H1 (cell line): ENCODE measurements around the gene GPC6. TPM values are rescaled to one million over a fixed set of nuclear protein-coding genes. Genes with fewer than 3 reads are reported as not detected.

ENCODE experiments used
- CBX5 ChIP-seq: fragments of 300-800, 300-1000 bp; sonication (generic); IDR thresholded peaks from 2 replicates; pipeline ENCODE4 v1.7.1; 2016; ENCODE audit warnings: antibody characterized with exemption, low read length, low read depth
- RXRA ChIP-seq: IDR thresholded peaks from 2 replicates; pipeline ENCODE4 v1.6.1; 2011; ENCODE audit warnings: low read depth, mild to moderate bottlenecking, low read length, moderate library complexity; ENCODE audit not compliant: insufficient read depth
- SIX5 ChIP-seq: IDR thresholded peaks from 2 replicates; pipeline ENCODE4 v1.6.1; 2011; ENCODE audit warnings: mild to moderate bottlenecking, low read depth, low read length
- SP2 ChIP-seq: IDR thresholded peaks from 2 replicates; pipeline ENCODE4 v1.6.1; 2012; ENCODE audit warnings: mild to moderate bottlenecking, low read length, inconsistent platforms
- polyA plus RNA-seq, 7 experiments: library from polyadenylated mRNA; depleted of rRNA in 3 of 7; stranded (reverse) in 5 of 7; unstranded in 2 of 7; fragments of >200 nt in 5 of 7; fragments of 200-250 nt in 2 of 7; gene quantifications; 1 replicate in 5 of 7; 2 replicates in 1 of 7; 4 replicates in 1 of 7; pipeline versions ENCODE4 v1.2.1 to v1.2.3, GENCODE V29; 2011 to 2013; ENCODE audit warnings: missing spikeins in 2 of 7, mixed read lengths in 2 of 7
- total RNA-seq: library from RNA; stranded (reverse); fragmentation: NEBNext Ultra II Directional; extraction: Animal tissue kit (Norgen Biotek cat#: 25700); gene quantifications from 2 replicates; pipeline ENCODE4 v1.2.1, GENCODE V29; 2021
- TF ChIP-seq, protein P1 (sequence below): fragments of 300-600 bp; sonication (generic); IDR thresholded peaks from 2 replicates; pipeline ENCODE4 v1.7.1; 2012; ENCODE audit warnings: low read length, moderate library complexity, mild to moderate bottlenecking, inconsistent platforms; ENCODE audit not compliant: insufficient replicate concordance

Gene GPC6
- total and polyA plus RNA-seq, 2 of the 8 experiments (the other 6 are each of a cell fraction or from before 2014, with no cell fraction given), result 5.4 to 12.0 TPM

DNA sequence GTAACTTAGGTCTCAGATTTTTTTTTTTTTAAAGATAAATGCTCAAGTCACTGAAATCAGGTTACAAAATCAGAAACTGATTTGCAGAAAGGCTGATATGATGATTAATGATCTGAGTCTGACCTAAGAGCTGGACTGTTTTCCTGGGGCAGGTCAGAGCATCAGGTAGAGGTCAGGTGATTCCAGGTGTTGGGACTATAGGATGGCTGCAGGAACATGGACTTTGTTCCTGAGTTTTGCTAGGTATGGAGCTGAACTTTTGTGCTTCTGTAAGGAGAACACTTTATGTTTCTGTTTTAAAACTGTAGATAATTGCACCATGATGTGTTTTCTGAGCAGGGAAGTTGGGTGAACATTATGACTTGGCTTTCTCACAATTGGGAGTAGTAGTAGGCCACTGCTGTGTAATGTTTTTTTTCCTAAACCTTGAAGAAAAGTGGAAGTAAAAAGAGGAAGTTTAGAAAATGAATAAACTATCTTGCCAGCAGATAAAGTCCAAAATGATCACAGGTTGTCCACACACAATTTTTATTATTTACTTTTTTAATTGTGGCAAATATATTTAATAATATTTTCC, 955.7 kb downstream of the GPC6 start (continued):
- TF ChIP-seq, protein P1, sequence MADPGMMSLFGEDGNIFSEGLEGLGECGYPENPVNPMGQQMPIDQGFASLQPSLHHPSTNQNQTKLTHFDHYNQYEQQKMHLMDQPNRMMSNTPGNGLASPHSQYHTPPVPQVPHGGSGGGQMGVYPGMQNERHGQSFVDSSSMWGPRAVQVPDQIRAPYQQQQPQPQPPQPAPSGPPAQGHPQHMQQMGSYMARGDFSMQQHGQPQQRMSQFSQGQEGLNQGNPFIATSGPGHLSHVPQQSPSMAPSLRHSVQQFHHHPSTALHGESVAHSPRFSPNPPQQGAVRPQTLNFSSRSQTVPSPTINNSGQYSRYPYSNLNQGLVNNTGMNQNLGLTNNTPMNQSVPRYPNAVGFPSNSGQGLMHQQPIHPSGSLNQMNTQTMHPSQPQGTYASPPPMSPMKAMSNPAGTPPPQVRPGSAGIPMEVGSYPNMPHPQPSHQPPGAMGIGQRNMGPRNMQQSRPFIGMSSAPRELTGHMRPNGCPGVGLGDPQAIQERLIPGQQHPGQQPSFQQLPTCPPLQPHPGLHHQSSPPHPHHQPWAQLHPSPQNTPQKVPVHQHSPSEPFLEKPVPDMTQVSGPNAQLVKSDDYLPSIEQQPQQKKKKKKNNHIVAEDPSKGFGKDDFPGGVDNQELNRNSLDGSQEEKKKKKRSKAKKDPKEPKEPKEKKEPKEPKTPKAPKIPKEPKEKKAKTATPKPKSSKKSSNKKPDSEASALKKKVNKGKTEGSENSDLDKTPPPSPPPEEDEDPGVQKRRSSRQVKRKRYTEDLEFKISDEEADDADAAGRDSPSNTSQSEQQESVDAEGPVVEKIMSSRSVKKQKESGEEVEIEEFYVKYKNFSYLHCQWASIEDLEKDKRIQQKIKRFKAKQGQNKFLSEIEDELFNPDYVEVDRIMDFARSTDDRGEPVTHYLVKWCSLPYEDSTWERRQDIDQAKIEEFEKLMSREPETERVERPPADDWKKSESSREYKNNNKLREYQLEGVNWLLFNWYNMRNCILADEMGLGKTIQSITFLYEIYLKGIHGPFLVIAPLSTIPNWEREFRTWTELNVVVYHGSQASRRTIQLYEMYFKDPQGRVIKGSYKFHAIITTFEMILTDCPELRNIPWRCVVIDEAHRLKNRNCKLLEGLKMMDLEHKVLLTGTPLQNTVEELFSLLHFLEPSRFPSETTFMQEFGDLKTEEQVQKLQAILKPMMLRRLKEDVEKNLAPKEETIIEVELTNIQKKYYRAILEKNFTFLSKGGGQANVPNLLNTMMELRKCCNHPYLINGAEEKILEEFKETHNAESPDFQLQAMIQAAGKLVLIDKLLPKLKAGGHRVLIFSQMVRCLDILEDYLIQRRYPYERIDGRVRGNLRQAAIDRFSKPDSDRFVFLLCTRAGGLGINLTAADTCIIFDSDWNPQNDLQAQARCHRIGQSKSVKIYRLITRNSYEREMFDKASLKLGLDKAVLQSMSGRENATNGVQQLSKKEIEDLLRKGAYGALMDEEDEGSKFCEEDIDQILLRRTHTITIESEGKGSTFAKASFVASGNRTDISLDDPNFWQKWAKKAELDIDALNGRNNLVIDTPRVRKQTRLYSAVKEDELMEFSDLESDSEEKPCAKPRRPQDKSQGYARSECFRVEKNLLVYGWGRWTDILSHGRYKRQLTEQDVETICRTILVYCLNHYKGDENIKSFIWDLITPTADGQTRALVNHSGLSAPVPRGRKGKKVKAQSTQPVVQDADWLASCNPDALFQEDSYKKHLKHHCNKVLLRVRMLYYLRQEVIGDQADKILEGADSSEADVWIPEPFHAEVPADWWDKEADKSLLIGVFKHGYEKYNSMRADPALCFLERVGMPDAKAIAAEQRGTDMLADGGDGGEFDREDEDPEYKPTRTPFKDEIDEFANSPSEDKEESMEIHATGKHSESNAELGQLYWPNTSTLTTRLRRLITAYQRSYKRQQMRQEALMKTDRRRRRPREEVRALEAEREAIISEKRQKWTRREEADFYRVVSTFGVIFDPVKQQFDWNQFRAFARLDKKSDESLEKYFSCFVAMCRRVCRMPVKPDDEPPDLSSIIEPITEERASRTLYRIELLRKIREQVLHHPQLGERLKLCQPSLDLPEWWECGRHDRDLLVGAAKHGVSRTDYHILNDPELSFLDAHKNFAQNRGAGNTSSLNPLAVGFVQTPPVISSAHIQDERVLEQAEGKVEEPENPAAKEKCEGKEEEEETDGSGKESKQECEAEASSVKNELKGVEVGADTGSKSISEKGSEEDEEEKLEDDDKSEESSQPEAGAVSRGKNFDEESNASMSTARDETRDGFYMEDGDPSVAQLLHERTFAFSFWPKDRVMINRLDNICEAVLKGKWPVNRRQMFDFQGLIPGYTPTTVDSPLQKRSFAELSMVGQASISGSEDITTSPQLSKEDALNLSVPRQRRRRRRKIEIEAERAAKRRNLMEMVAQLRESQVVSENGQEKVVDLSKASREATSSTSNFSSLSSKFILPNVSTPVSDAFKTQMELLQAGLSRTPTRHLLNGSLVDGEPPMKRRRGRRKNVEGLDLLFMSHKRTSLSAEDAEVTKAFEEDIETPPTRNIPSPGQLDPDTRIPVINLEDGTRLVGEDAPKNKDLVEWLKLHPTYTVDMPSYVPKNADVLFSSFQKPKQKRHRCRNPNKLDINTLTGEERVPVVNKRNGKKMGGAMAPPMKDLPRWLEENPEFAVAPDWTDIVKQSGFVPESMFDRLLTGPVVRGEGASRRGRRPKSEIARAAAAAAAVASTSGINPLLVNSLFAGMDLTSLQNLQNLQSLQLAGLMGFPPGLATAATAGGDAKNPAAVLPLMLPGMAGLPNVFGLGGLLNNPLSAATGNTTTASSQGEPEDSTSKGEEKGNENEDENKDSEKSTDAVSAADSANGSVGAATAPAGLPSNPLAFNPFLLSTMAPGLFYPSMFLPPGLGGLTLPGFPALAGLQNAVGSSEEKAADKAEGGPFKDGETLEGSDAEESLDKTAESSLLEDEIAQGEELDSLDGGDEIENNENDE, result no peak
- TF ChIP-seq SIX5, result no peak
- TF ChIP-seq SP2, result no peak
- no peak for TF ChIP-seq CBX5
- TF ChIP-seq RXRA, result no peak
